Hematopoietic multipotent progenitor cell (in vitro differentiated cells): ENCODE data around the gene TSTD2. TPM values are rescaled to one million over a fixed set of nuclear protein-coding genes. Genes with fewer than 3 reads are reported as not detected.
"Not testable (repeated sequence)": the region's sequence is repeated elsewhere in the genome, so short reads cannot be mapped to it uniquely, and the experiment has no call there.

Experiments
- DNase-seq, 3 donors: peaks; one replicate each; pipeline ENCODE4 v3.0.0-alpha.2; 2011 to 2015; ENCODE audit warnings: low read depth in 2 of 3, low spot score in 2 of 3
- total RNA-seq: library from RNA; depleted of rRNA; stranded (reverse); fragments of >200 nt; gene quantifications from one replicate; pipeline ENCODE4 v1.2.3, GENCODE V29; 2012

Gene TSTD2
- total RNA-seq, 1 donor, result 15.1 TPM

GRCh38 chr9:97593960-97594359, 39.2 kb downstream of the TSTD2 start:
- no peak for DNase-seq

- DNase-seq, result no peak
These were observed 41.0 kb downstream of the TSTD2 start for GRCh38 chr9:97592126-97592525.

DNA sequence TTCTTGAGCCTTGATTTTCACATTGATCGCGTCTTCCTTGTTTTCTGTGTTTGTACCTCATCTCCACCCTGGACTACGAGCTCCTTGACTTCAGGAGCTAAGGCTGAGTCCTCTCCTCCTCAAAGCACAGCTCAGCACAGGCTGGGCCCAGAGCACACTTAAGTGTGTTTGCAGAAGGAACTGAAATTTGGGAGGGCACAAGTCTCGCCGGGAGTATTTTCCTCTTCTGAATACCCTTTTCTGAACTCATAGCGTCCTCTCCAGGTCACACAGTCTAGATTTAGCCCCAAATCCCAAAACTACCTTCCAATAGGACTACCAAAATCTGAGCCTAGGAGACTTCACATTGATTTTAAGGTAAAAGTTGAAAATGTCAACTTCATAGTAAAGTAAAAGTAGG, 41.6 kb downstream of the TSTD2 start:
- DNase-seq, result no peak

GRCh38 chr9:97586909-97587308, 46.3 kb downstream of the TSTD2 start:
- not testable (repeated sequence) for DNase-seq

GRCh38 chr9:97584778-97585177, 48.4 kb downstream of the TSTD2 start:
- DNase-seq, result not testable (repeated sequence)

GRCh38 chr9:97581590-97581989, 51.6 kb downstream of the TSTD2 start:
- DNase-seq, result not testable (repeated sequence)

DNA sequence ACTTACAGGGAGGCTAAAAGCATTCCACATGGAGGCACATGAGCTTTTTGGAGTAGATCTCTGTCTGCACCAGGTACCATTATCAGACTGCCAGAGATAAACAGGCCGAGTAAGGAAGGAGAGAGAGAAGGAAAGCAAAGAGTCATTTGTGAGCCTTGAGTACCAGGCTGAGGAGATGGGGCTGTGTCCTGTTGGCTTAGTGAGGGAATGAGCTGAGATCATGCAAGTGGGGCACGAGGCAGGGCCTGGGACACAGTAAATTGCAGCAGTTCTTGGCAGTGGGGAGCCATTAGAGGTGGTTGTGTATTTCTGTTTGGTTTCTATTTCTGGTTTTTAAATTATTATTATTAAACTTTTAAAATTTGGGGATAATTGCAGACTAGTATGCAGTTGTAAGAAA, 53.3 kb downstream of the TSTD2 start:
- no peak for DNase-seq

- DNase-seq, result no peak
These were observed 54.3 kb downstream of the TSTD2 start for GRCh38 chr9:97578846-97579245.

GRCh38 chr9:97577051-97577450, 56.1 kb downstream of the TSTD2 start:
- no peak for DNase-seq

GRCh38 chr9:97575673-97576200, 57.4 kb downstream of the TSTD2 start:
- DNase-seq, result peak in 2 of 3 donors; percentile 29 to 36

DNA sequence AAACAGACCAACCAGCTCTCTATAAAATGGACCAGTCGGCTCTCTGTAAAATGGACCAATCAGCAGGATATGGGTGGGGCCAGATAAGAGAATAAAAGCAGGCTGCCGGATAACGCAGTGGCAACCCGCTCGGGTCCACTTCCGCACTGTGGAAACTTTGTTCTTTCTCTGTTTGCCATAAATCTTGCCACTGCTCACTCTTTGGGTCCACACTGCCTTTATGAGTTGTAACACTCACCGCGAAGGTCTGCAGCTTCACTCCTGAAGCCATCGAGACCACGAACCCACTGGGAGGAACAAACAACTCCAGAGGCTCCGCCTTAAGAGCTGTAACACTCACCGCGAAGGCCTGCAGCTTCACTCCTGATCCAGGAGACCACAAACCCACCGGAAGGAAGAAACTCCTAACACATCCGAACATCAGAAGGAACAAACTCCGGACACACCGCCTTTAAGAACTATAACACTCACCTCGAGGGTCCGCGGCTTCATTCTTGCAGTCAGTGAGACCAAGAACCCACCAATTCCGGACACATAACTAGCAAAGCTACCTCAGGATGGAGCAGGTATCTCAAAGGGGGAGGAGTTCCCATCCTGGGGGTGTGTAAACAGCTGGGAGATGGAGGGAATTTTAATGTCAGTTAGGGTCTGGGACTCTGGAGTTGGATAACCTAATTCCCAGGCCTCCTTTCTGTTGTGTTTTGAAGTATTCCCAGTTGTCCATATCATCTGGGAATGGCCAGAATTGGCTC, 58.1 kb downstream of the TSTD2 start:
- peak in 2 of 3 donors; percentile 57 to 62 for DNase-seq

- DNase-seq, result not testable (repeated sequence)
These were observed 59.0 kb downstream of the TSTD2 start for GRCh38 chr9:97574101-97574571.

DNA sequence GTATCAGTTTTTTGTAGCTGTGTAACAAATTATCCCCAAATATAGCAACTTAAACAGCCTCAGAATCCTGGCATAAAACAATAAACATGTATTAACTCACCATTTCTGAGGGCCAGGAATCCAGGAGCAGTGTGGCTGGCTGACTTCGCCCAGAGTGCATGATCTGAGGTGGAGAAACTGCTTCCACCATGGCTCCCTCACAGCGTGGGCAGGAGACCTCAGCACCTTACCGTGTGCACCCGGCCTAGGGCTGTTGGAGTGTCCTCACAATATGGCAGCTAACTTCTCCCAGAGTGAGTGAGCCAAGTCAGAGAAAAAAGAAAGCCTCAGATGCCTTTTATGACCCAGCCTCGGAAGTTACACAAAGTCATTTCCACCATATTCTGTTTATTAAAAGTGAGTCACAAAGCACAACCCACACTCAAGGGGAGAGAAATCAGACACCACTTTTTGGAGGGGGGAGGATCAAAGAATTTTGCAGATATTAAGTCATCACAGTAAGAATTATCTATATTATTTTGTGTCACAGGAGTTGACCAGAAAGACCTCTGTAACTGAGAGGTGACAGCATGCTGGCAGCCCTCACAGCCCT, 59.6 kb downstream of the TSTD2 start:
- no peak for DNase-seq

DNA sequence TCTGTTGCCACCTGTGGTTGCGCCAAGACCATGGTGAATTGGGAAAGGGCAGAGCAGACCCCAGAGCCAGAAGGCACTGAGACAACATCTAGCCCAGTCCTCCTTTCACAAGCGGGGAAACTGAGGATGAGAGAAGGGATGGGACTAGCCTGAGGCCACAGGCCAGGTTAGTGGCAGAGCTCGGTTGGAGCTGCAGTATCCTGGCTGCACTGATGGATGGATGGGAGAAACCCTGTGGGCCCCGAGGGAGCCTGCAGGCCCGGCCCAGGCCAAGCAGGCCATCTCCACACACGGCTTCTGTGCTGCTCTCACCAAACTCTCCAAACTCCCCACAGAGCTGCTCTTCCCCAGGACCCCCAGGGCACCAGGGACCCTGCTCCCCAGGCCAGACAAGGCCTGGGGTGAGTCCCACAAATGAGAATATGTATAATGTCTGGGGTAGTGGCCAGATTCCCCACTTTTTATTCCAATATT, 60.2 kb downstream of the TSTD2 start:
- DNase-seq, result no peak

GRCh38 chr9:97572196-97572891, 60.8 kb downstream of the TSTD2 start:
- DNase-seq, result no peak

DNA sequence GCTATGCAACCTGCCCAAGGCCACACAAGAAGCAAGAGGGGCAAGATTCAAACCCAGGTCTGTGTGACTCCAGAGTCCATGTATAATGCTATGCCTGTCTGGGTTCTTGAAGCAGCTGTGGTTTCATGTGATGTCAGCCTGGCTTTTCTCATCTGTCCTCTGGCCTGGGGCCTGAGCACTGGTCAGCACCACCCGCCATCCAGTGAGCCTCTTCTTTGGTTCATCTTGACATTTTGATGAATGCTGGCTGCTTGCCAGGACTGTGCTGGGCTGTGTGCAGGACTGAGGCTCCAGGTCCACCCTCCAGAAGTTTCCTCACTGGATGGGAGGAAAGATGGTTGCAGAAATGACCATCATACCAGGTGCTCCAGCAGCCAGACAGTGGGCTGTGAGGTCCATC, 61.5 kb downstream of the TSTD2 start:
- DNase-seq, result no peak

DNA sequence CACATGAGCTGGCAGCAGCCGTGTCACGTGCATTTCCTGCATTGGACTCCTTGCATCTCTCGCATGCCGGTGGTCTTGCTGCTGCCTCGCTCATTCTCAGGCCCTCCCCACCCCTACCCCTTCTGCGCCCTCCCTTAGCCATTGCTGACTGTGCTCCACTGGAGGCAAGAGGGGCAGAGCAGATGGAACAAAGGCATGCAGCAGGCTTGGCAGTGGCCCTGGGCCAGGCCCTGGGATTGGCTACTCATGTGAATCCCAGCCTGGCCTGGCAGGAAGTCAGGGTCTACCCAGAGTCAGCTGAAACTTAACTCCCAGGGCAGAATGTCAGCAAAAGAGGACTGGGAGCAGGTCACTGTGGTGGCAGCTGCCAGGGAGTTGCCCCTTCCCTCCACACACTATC, 62.3 kb downstream of the TSTD2 start:
- no peak for DNase-seq

GRCh38 chr9:97568461-97569275, 64.5 kb downstream of the TSTD2 start:
- DNase-seq, result no peak

GRCh38 chr9:97567894-97568202, 65.3 kb downstream of the TSTD2 start:
- DNase-seq, result peak in 2 of 3 donors; percentile 84 to 93

GRCh38 chr9:97567182-97567893, 65.8 kb downstream of the TSTD2 start:
- DNase-seq, result no peak
